GM12878 (cell line): ENCODE measurements around the gene ASCC1. TPM values are rescaled to one million over a fixed set of nuclear protein-coding genes. Genes with fewer than 3 reads are reported as not detected.

Experiments used
- ATAC-seq: fragments of 200-7000 bp; cut with Tn5 transposase; 3 replicates; pipeline ENCODE4 v1.9.1; 2020; ENCODE audit warnings: mild to moderate bottlenecking, moderate library complexity
- BruUV-seq: library from RNA; stranded (reverse); fragments of 400-500 nt; replicated peaks from 2 replicates; lab custom pipeline; 2021; lab: Mats Ljungman, UMichigan
- CTCF ChIA-PET: fragments of 300-600 bp; sonication (Branson Sonifier 250); formaldehyde crosslinking; extraction: SDS; loops from one replicate; lab custom pipeline; 2021; ENCODE audit warnings: inconsistent platforms; lab: Yijun Ruan, JAX
- POLR2A ChIA-PET: fragments of 350-600 bp; formaldehyde crosslinking; extraction: SDS; loops from one replicate; lab custom pipeline; 2021; ENCODE audit warnings: inconsistent platforms; lab: Charles Lee
- RAD21 ChIA-PET: fragments of 300-600 bp; sonication (Branson Sonifier 250); formaldehyde crosslinking; loops from one replicate; lab custom pipeline; 2023; ENCODE audit warnings: antibody characterized with exemption; ENCODE audit not compliant: unreplicated experiment; lab: Charles Lee
- SMC1A ChIA-PET: fragments of 300-600 bp; sonication (Branson Sonifier 250); formaldehyde crosslinking; loops from one replicate; lab custom pipeline; 2023; ENCODE audit not compliant: unreplicated experiment, uncharacterized antibody; lab: Charles Lee
- DNase-seq: peaks from one replicate; pipeline ENCODE4 v3.0.0-alpha.2; 2011; ENCODE audit warnings: low read depth, low spot score
- FAIRE-seq: peaks from 3 replicates; lab custom pipeline; 2011; peaks lifted over from hg19 to GRCh38; lab: Jason Lieb, UNC
- H2AFZ ChIP-seq: 2 replicates; pipeline ENCODE4 v1.6.0; 2011; ENCODE audit warnings: low read depth, low read length, control low read depth; ENCODE audit not compliant: control insufficient read depth
- H3K27ac ChIP-seq: 2 replicates; pipeline ENCODE4 v1.5.1; 2011; ENCODE audit warnings: control low read depth; ENCODE audit not compliant: control insufficient read depth, insufficient read depth
- H3K27me3 ChIP-seq, 2 experiments: replicated peaks in 1 of 2; 2 replicates each; pipeline versions ENCODE4 v1.6.0 to v1.6.1; 2011; ENCODE audit warnings: low read length in 1 of 2; ENCODE audit not compliant: control insufficient read depth in 2 of 2, insufficient read depth in 2 of 2
- H3K36me3 ChIP-seq, 2 experiments: 2 replicates each; pipeline ENCODE4 v1.5.1; 2011; ENCODE audit warnings: low read length in 1 of 2; ENCODE audit not compliant: control insufficient read depth in 2 of 2, insufficient read depth in 2 of 2
- H3K4me1 ChIP-seq: 2 replicates; pipeline ENCODE4 v1.6.1; 2011; ENCODE audit warnings: mild to moderate bottlenecking, low read length, moderate library complexity, mixed read lengths; ENCODE audit not compliant: control insufficient read depth, insufficient read depth
- H3K4me2 ChIP-seq: 2 replicates; pipeline ENCODE4 v1.6.0; 2011; ENCODE audit warnings: control low read depth; ENCODE audit not compliant: control insufficient read depth, insufficient read depth
- H3K4me3 ChIP-seq: fragments of 200-600 bp; sonication (generic); 2 replicates; pipeline ENCODE4 v1.5.1; 2016
- H3K79me2 ChIP-seq: 2 replicates; pipeline ENCODE4 v1.6.0; 2011; ENCODE audit warnings: low read length; ENCODE audit not compliant: control insufficient read depth, insufficient read depth
- H3K9ac ChIP-seq: 2 replicates; pipeline ENCODE4 v1.8.0; 2011; ENCODE audit warnings: low read length, control low read depth, mixed read lengths; ENCODE audit not compliant: control insufficient read depth, insufficient read depth
- H3K9me3 ChIP-seq: replicated peaks from 3 replicates; pipeline ENCODE4 v1.5.1; 2011; ENCODE audit warnings: mild to moderate bottlenecking, low read length; ENCODE audit not compliant: control insufficient read depth, insufficient read depth
- H4K20me1 ChIP-seq: 2 replicates; pipeline ENCODE4 v1.6.0; 2011; ENCODE audit not compliant: control insufficient read depth, insufficient read depth
- FOS ChIP-seq: IDR thresholded peaks from 3 replicates; pipeline ENCODE4 v1.6.1; 2011; ENCODE audit warnings: borderline replicate concordance; ENCODE audit not compliant: insufficient read length; ENCODE audit errors: extremely low read depth
- FOXK2 ChIP-seq: fragments of 450-650 bp; IDR thresholded peaks from 2 replicates; pipeline ENCODE4 v1.6.1; 2017; ENCODE audit warnings: mild to moderate bottlenecking, moderate library complexity
- PRDM15 ChIP-seq: fragments of 450-650 bp; formaldehyde crosslinking; IDR thresholded peaks from 2 replicates; pipeline ENCODE4 v1.4.0; 2020; ENCODE audit warnings: mild to moderate bottlenecking, moderate library complexity
- TCF7 ChIP-seq: IDR thresholded peaks from 2 replicates; pipeline ENCODE4 v1.6.1; 2014; ENCODE audit warnings: antibody characterized with exemption, borderline replicate concordance
- WGBS: methylation state at CpG from one replicate; pipeline ENCODE4 v1.1.6; 2016; ENCODE audit warnings: low lambda C conversion rate; ENCODE audit not compliant: insufficient replicate concordance, insufficient coverage; ENCODE audit errors: missing lambda C conversion rate; 5-methylcytosine and 5-hydroxymethylcytosine counted together
- in situ Hi-C: fragments of 300-500 bp; cut with MboI; formaldehyde crosslinking; loops from 9 replicates; pipeline ENCODE4 v1.14.3; 2018; ENCODE audit warnings: mixed read lengths
- intact Hi-C: fragments of 100-400 bp; cut with micrococcal nuclease; formaldehyde crosslinking; loops from one replicate; pipeline ENCODE4 v1.14.2; 2022; ENCODE audit not compliant: unreplicated experiment
- polyA plus RNA-seq, 11 experiments: library from polyadenylated mRNA; depleted of rRNA in 4 of 11; unstranded in 6 of 11; stranded (reverse) in 5 of 11; fragments of >200 nt; fragmentation: Nextera tagmentation in 4 of 11; fragmentation: Illumina TruSeq in 1 of 11; extraction: Ambion mirVana in 4 of 11; extraction: Trizol in 1 of 11; gene quantifications; 1 replicate in 1 of 11; 2 replicates in 10 of 11; pipeline versions ENCODE4 v1.2.1 to v1.2.3, GENCODE V29; 2011 to 2016; ENCODE audit warnings: inconsistent platforms in 2 of 11, missing spikeins in 2 of 11, low read depth in 1 of 11
- total RNA-seq, 4 experiments: library from RNA; depleted of rRNA in 3 of 4; stranded (reverse); fragments of >200 nt in 3 of 4; fragmentation: Illumina TruSeq in 1 of 4; extraction: Trizol in 1 of 4; gene quantifications; 2 replicates each; pipeline versions ENCODE4 v1.2.1 to v1.2.3, GENCODE V29; 2013 to 2021

The ASCC1 gene
- total and polyA plus RNA-seq, 10 of the 15 experiments (the other 5 are each of a cell fraction or from before 2014, with no cell fraction given), result 23.3 to 80.6 (median 42.8) TPM

DNA sequence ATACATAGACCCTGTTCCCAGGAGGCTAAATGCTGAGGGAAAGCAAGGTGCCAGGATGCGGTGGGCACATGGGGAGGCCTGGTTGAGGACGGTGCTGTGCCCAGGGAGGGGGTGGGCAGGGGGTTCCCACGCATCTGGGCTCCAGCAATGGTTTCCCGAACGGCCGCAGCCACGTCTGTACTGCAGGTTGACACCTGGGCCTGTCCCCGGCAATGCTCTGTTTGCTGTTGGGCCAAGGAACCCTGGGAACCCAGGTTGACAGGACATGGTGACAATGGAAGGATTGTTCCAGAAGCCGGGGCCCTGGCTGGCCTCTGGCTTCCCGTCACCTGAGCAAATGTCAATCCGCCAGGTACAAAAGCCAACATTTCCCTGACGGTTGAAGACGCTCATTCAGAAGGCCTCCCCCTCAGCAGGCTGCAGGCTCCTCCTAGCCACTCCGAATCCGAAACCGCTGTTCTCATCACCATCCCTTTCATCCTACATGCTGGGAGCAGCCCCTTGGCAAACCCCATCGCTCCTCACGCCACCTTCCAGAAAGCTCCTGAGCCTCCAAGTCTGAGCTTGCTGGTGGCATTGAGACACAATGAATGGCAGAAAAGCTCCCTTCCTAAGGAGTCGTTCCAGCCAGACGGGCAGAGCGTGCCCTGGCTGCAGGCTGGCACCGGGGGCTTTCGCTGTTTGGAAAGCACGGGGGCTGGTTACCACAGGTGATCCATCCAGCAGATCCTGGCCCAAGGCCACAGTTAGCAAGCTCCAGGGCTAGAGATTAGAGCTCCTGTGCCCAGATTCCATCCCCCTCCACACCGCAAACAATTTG is 158.9 kb downstream of the ASCC1 start:
- BruUV-seq, result no TSS peak
- DNase-seq, result no peak
- ATAC-seq, result no peak
- Histone ChIP-seq H3K36me3 (no peaks in the 10 kb centered on the region), H3K9me3 (no peaks in the 10 kb centered on the region), H3K4me1 (peaks cover 14% of the 10 kb centered on the region), H3K27ac (no peak overlapping the region), H3K9ac (no peak overlapping the region), H3K79me2 (no peaks in the 10 kb centered on the region), H4K20me1 (no peaks in the 10 kb centered on the region), H3K27me3 (no peaks in the 10 kb centered on the region), H3K4me2 (no peak overlapping the region), H3K4me3 (no peak overlapping the region), H2AFZ (no peak overlapping the region)
- RAD21 ChIA-PET, result interaction anchor here (0.8 to 1.4 kb wide), 3 partner anchors 22 to 263 kb away, joined by 3 read pairs; no protein-coding TSS in a partner anchor
- intact Hi-C loops, result no loop called here
- in situ Hi-C loops, result no loop called here
- TF ChIP-seq FOS (no peak), PRDM15 (CRISPR knock-in tag) (no peak), FOXK2 (no peak), TCF7 (no peak)
- CTCF ChIA-PET, result interaction anchor here (0.5 to 4.1 kb wide), 5 partner anchors 9 to 280 kb away, joined by 3 to 62 read pairs (median 3); no protein-coding TSS in a partner anchor
- POLR2A ChIA-PET, result interaction anchor here (1.2 kb wide), 1 partner anchor 191 kb away, joined by 6 read pairs; no protein-coding TSS in a partner anchor
- FAIRE-seq, result no peak
- WGBS, result 85% methylated on average over 23 of the region's 25 CpGs
- SMC1A ChIA-PET, result interaction anchor here (0.9 to 7.2 kb wide), 5 partner anchors 8 to 167 kb away, joined by 3 to 72 read pairs (median 3); no protein-coding TSS in a partner anchor
